GM19025 (cell line): ENCODE data around the gene ZNF180.
"Not testable (repeated sequence)": the region's sequence is repeated elsewhere in the genome, so short reads cannot be mapped to it uniquely, and the experiment has no call there.

Experiments
- ATAC-seq: cut with Tn5 transposase; IDR thresholded peaks from one replicate; pipeline ENCODE4 v1.9.1; 2021; ENCODE audit warnings: mild to moderate bottlenecking, low read depth, moderate library complexity; ENCODE audit not compliant: unreplicated experiment

ZNF180 gene

GRCh38 chr19:44499559-44499958, 763 bp downstream of the ZNF180 start:
- no peak for ATAC-seq

GRCh38 chr19:44498988-44499387, 1.3 kb downstream of the ZNF180 start:
- ATAC-seq, result no peak

- no peak for ATAC-seq
These were observed 3.6 kb downstream of the ZNF180 start for GRCh38 chr19:44496711-44497110.

- ATAC-seq, result no peak
These were observed 23.5 kb downstream of the ZNF180 start for GRCh38 chr19:44476559-44477408.

GRCh38 chr19:44468730-44469129, 31.6 kb downstream of the ZNF180 start:
- ATAC-seq, result not testable (repeated sequence)

- ATAC-seq, result not testable (repeated sequence)
These were observed 37.6 kb downstream of the ZNF180 start for GRCh38 chr19:44462600-44463286.

- not testable (repeated sequence) for ATAC-seq
These were observed 44.3 kb downstream of the ZNF180 start for GRCh38 chr19:44456016-44456415.

DNA sequence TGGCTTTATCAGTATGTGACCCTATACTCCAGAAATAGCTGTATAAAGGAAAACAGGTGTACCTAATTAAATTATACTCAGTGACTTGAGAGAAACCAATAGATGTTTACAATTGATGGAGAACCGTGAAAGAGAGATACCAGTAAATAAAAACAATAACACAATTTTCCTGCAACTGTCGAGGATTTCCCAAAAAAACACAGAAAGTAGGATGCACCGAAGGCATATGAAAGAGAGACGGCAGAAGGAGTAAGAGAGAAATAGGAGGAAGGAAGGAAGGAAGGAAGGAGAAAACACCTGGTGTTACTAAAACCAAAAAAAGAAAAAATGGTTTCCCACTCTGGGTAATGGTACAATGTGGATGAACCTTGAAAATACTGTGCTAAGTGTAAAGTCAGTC, 45.2 kb downstream of the ZNF180 start:
- ATAC-seq, result no peak

DNA sequence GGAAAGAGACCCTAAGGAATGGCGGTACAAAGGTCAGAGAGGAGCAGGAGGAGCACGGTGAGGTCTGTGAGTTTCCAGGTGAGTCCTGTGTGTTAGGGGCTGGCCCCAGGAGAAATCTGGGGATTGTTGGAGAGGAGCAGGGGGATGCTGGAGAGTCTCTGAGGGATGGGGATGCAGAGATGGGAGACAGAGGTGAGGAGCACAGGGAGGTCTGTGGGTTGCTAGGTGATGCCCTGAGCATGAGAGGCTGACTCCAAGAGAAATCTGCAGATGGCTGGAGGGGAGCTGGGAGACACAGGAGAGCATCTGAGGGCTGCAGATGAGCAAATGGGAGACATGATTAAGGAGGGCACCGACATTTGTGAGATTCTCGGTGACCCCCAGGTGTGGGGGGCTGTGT, 48.0 kb downstream of the ZNF180 start:
- ATAC-seq, result no peak

- no peak for ATAC-seq
These were observed 48.6 kb downstream of the ZNF180 start for GRCh38 chr19:44451687-44452086.

DNA sequence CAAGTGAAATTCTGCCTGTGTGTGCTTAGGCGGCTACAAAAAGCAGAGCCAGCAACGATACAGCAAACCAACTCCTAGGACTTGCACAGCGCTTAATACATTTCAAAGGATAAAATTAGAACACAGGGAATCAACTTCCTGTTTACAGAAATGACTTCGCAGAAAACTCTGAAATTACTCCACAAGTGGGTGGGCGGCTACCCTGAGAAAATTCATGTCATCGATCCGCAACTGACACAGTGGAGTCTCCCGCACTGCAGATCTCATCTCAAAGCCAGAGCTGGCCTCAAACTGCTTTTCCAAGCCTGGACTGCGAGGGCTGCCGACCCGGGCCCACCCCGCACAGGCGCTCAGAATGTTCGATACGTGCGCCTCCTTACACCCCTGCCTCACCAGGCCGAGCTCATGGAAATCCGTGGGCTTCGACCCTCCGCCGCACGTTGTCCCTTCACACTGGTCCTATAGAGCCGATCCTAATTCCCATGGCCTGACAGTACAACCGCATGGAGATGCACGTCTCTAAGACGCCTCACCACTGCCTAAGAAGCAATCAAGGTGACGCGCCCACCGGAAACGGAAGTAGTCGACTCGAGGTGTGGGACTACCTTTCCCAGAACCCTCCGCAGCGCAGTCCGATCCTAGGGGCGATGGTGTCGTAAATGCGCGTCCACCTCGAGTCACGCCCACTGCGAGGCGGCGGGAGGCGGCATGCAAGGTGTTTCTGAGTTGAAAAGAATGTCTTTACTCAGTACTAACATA, 52.2 kb downstream of the ZNF180 start, which contains the start of gene ZNF229:
Gene ZNF229, minus strand, starts transcription at position 557 of the 759 bp plus-strand sequence. CDS start 5,625 bp downstream, outside the sequence.
- no peak for ATAC-seq

GRCh38 chr19:44438441-44438840, 61.9 kb downstream of the ZNF180 start:
- no peak for ATAC-seq

GRCh38 chr19:44435441-44435840, 64.9 kb downstream of the ZNF180 start:
- no peak for ATAC-seq

- no peak for ATAC-seq
These were observed 69.4 kb downstream of the ZNF180 start for GRCh38 chr19:44430956-44431355.
